Heart left ventricle (tissue), 16 donors: ENCODE measurements around the gene CLNK. TPM values are rescaled to one million over a fixed set of nuclear protein-coding genes. Genes with fewer than 3 reads are reported as not detected.

Experiments
- ATAC-seq, 4 donors: fragments of 200-7000 bp; cut with Tn5 transposase; one replicate each; pipeline ENCODE4 v1.9.1; 2020 to 2022; ENCODE audit warnings: moderate library complexity in 4 of 4, mild to moderate bottlenecking in 3 of 4, moderate number of reproducible peaks in 1 of 4
- DNase-seq, 5 donors: peaks; one replicate each; pipeline ENCODE4 v3.0.0-alpha.2; 2020
- H3K27ac ChIP-seq, 12 donors: fragments of 200-600 bp; sonication (generic) in 4 of 12; one replicate each; pipeline versions ENCODE4 v1.5.0 to v1.8.0; 2016 to 2022; ENCODE audit warnings: mild to moderate bottlenecking in 2 of 12
- H3K27me3 ChIP-seq, 9 donors: fragments of 200-600 bp; sonication (generic) in 2 of 9; one replicate each; pipeline versions ENCODE4 v1.5.1 to v1.8.0; 2016 to 2022; ENCODE audit warnings: mild to moderate bottlenecking in 3 of 9
- H3K36me3 ChIP-seq, 9 donors: fragments of 200-600 bp; sonication (generic) in 2 of 9; one replicate each; pipeline versions ENCODE4 v1.5.0 to v1.8.0; 2018 to 2022; ENCODE audit warnings: mild to moderate bottlenecking in 2 of 9
- H3K4me1 ChIP-seq, 12 donors: fragments of 200-600 bp; sonication (generic) in 4 of 12; one replicate each; pipeline versions ENCODE4 v1.5.0 to v1.8.0; 2016 to 2022; ENCODE audit warnings: mild to moderate bottlenecking in 3 of 12
- H3K4me3 ChIP-seq, 12 donors: fragments of 200-600 bp; sonication (generic) in 4 of 12; one replicate each; pipeline versions ENCODE4 v1.5.0 to v1.8.0; 2017 to 2022; ENCODE audit warnings: mild to moderate bottlenecking in 9 of 12, moderate library complexity in 4 of 12
- H3K9me3 ChIP-seq, 12 donors: fragments of 200-600 bp; sonication (generic) in 4 of 12; one replicate each; pipeline versions ENCODE4 v1.5.0 to v1.8.0; 2016 to 2022; ENCODE audit warnings: mild to moderate bottlenecking in 1 of 12
- POLR2A ChIP-seq, 2 donors: fragments of 450-650 bp; IDR thresholded peaks; one replicate each; pipeline ENCODE4 v1.6.1; 2017; ENCODE audit warnings: antibody characterized with exemption in 2 of 2, mild to moderate bottlenecking in 2 of 2, moderate library complexity in 2 of 2
- WGBS, 4 donors: extraction: QIAGEN DNeasy Blood & Tissue Kit in 2 of 4; methylation state at CpG; one replicate each; pipeline versions ENCODE4 v1.1.5 to v1.1.7; 2013 to 2018; 5-methylcytosine and 5-hydroxymethylcytosine counted together
- intact Hi-C, 10 donors: fragments of 100-400 bp; cut with DNase I; formaldehyde crosslinking; loops; one replicate each; pipeline versions ENCODE4 v1.11.1 to v1.14.2; 2022
- polyA plus RNA-seq, 2 donors: library from polyadenylated mRNA; stranded (reverse); fragments of 200-250 nt; gene quantifications; one replicate each; pipeline ENCODE4 v1.2.3, GENCODE V29; 2013
- total RNA-seq, 9 donors: library from RNA; depleted of rRNA in 2 of 9; stranded (reverse); fragments of >200 nt in 2 of 9; fragmentation: NEBNext Ultra II Directional in 3 of 9; extraction: Animal tissue kit (Norgen Biotek cat#: 25700) in 3 of 9; gene quantifications; one replicate each; pipeline versions ENCODE4 v1.1.0 to v1.2.4, GENCODE V29; 2016 to 2023
- TF ChIP-seq, protein P1 (sequence below), 12 donors: fragments of 200-600 bp; sonication (generic) in 4 of 12; IDR thresholded peaks; one replicate each; pipeline versions ENCODE4 v1.5.0 to v1.8.0; 2018 to 2022; ENCODE audit warnings: antibody characterized with exemption in 12 of 12, mild to moderate bottlenecking in 5 of 12
- donor health status: ischemic (EF 13 %, LVEDD 7.1; RV severe dilation, severe dysfunction).
- donor health status: healthy with polysubstance abuse.
- donor health status: DM: no; HTN: yes; CAD: no.
- donor health status: DM: no; HTN: no; CAD: no.
- donor health status: ischemic (EF 25% LVEDD 6.9; RV normal size, moderate dysfunction).
- donor health status: ischemic (EF 25% LVEDD 5.7; RV mildly dilated, moderate dysfunction).
- donor health status: healthy.
- donor health status: DM: yes; HTN: yes; CAD: no.
- donor health status: ischemic (EF 35%, LVEDD 5.7; RV mildly dilated, moderate dysfunction).
- donor health status: nonischemic (EF 11% LVEDD 7.7; RV severe dilation, severe dysfunction).
- donor health status: DM: yes; HTN: yes; CAD: no.
- donor health status: PGD.
- donor health status: ischemic (EF 29% LVEDD 5.4; RV normal size, mild dysfunction).
- donor health status: nonischemic (EF 23%, LVEDD 6.1; RV moderate dilation, normal function).

The CLNK gene
- total and polyA plus RNA-seq, 11 donors = 0.01 to 0.16 (median 0.11) TPM; not detected in 8

DNA sequence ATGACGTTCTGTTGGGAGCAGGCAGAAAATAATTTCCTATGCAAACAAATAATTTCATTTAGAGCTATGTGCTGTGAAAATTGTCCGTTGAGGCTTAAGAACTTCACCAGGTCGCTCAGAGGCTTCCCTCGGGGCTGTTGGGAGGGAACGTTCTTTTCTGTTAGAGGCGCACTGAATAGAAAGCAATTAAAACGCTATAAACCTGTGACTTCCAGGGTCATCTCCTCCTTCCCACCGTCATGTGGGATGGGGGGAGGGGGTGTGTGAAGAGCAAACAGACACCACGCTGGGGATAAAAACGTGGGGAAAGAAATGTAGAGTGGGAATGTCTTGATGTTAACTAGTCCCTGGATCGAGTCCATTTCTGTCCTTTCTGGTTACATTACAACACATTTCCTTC is 192.1 kb downstream of the CLNK start:
- TF ChIP-seq, protein P1, sequence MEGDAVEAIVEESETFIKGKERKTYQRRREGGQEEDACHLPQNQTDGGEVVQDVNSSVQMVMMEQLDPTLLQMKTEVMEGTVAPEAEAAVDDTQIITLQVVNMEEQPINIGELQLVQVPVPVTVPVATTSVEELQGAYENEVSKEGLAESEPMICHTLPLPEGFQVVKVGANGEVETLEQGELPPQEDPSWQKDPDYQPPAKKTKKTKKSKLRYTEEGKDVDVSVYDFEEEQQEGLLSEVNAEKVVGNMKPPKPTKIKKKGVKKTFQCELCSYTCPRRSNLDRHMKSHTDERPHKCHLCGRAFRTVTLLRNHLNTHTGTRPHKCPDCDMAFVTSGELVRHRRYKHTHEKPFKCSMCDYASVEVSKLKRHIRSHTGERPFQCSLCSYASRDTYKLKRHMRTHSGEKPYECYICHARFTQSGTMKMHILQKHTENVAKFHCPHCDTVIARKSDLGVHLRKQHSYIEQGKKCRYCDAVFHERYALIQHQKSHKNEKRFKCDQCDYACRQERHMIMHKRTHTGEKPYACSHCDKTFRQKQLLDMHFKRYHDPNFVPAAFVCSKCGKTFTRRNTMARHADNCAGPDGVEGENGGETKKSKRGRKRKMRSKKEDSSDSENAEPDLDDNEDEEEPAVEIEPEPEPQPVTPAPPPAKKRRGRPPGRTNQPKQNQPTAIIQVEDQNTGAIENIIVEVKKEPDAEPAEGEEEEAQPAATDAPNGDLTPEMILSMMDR (IDR thresholded peaks at IDR 0.05) = no peak
- TF ChIP-seq POLR2A (IDR thresholded peaks at IDR 0.05) = no peak
- Histone ChIP-seq H3K4me1 (no peaks in the 10 kb centered on the region), H3K4me3 (no peak overlapping the region), H3K27me3 (peaks cover 0 to 6% (median 0%) of the 10 kb centered on the region in 9 donors), H3K36me3 (no peaks in the 10 kb centered on the region), H3K27ac (no peak overlapping the region), H3K9me3 (no peaks in the 10 kb centered on the region)
- ATAC-seq (no peak), DNase-seq (no peak)
- WGBS, 4 donors = 40 to 61% (median 54%) methylated on average over 11 of the region's 11 CpGs
- intact Hi-C loops = no loop called here

DNA sequence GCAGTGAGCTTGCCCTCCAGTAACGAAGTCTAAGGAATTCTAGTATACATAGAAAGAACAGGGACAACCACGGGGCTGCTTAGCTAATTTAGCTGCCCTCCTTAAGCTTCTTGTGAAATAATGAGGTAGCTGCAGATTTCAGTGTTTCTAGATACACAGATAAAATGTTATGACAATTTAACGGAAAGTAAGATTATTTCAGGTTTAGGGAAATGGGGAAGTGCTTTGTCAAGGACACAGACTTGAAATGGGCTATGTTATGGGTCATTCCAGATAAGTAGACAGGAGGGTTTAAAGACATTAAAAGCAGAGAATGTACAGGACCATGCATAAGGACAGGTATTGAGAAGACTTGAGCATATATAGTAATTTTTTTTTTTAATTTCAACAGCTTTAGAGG is 193.2 kb downstream of the CLNK start:
- Histone ChIP-seq H3K27ac (no peak overlapping the region), H3K4me1 (no peaks in the 10 kb centered on the region), H3K36me3 (no peaks in the 10 kb centered on the region), H3K27me3 (peaks cover 0 to 6% (median 0%) of the 10 kb centered on the region in 9 donors), H3K4me3 (no peak overlapping the region), H3K9me3 (no peaks in the 10 kb centered on the region)
- WGBS, 4 donors = 84 to 87% (median 84%) methylated on average over 3 of the region's 3 CpGs
- no peak for TF ChIP-seq POLR2A (IDR thresholded peaks at IDR 0.05)
- TF ChIP-seq, protein P1 (IDR thresholded peaks at IDR 0.05) = no peak
- intact Hi-C loops = no loop called here
- no peak for DNase-seq
- ATAC-seq = no peak

DNA sequence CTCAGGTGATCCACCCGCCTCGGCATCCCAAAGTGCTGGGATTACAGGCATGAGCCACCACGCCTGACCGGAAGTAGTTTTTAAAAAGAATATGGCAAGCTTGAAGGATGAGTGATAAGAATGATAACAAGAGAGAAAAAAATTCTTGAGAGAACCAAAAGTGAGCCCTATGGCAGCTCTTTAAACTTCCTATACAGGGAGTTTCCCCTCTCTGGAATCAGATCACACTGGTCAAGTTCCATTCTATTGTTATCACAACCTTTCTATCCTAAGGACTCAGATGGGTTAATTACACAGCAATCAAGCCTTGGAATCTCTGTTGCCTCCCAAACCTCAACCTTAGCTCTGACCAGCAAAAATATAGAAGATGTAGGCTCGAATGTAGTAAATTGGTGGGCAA is 193.6 kb downstream of the CLNK start:
- ATAC-seq (no peak), DNase-seq (no peak)
- WGBS, 4 donors = 88 to 90% (median 90%) methylated on average over 5 of the region's 5 CpGs
- no peak overlapping the region for H3K27ac ChIP-seq
- intact Hi-C loops = no loop called here
- H3K36me3 ChIP-seq = no peaks in the 10 kb centered on the region
- no peaks in the 10 kb centered on the region for H3K9me3 ChIP-seq
- no peak for TF ChIP-seq POLR2A (IDR thresholded peaks at IDR 0.05)
- TF ChIP-seq, protein P1 (IDR thresholded peaks at IDR 0.05) = no peak
- H3K27me3 ChIP-seq = peaks cover 0 to 6% (median 0%) of the 10 kb centered on the region in 9 donors
- H3K4me1 ChIP-seq = no peaks in the 10 kb centered on the region
- H3K4me3 ChIP-seq = no peak overlapping the region

DNA sequence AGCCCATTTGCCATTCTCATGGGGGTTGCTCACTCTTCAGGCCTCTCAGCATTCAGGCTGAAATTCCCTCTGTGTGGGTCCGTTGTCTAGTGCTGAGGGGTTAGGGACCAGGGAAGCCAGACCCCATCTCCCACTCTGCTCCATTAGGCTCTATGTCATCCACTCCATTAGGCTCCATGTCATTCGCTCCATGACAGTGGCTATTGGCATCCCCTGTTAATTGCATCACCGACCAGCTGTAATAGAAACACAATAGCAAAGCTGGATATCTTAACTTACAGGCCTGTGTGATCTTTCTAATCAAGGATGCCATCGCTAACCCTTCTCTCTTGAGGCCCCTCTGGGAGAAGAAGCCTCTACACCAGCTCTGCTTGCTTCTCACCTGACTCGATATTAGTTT is 201.7 kb downstream of the CLNK start:
- Histone ChIP-seq H3K4me3 (no peak overlapping the region), H3K27ac (no peak overlapping the region), H3K9me3 (no peaks in the 10 kb centered on the region), H3K4me1 (no peaks in the 10 kb centered on the region), H3K36me3 (no peaks in the 10 kb centered on the region), H3K27me3 (peaks cover 0 to 3% (median 0%) of the 10 kb centered on the region in 9 donors)
- no peak for ATAC-seq
- no peak for DNase-seq
- intact Hi-C loops = no loop called here
- 74 to 76% (median 74%) methylated on average over 5 of the region's 5 CpGs for WGBS, 4 donors
- TF ChIP-seq POLR2A (IDR thresholded peaks at IDR 0.05) = no peak
- TF ChIP-seq, protein P1 (IDR thresholded peaks at IDR 0.05) = no peak
